ENCODE results near the gene ACVR1C. TPM values are rescaled to one million over a fixed set of nuclear protein-coding genes. Genes with fewer than 3 reads are reported as not detected.

The ACVR1C gene
- total RNA-seq, 2 donors from 2014 or later, result 0.41 TPM; not detected in 1

- ATAC-seq (ENCODE audit: insufficient number of reproducible peaks, low FRiP score, low read depth) (no peak), DNase-seq (ENCODE audit: low spot score) (no peak)
- no peak overlapping the region for H3K27ac ChIP-seq
- no peaks in the 10 kb centered on the region for H3K36me3 ChIP-seq
- H3K9me3 ChIP-seq, result no peaks in the 10 kb centered on the region
- H3K27me3 ChIP-seq (replicated peaks; ENCODE audit: insufficient read depth), result no peaks in the 10 kb centered on the region
- no peaks in the 10 kb centered on the region for H3K4me1 ChIP-seq (ENCODE audit: control insufficient read depth in 1 of 2, low read depth in 2 of 2)
- H3K4me3 ChIP-seq, result no peak overlapping the region
- TF ChIP-seq CTCF (IDR thresholded peaks at IDR 0.05), result no peak
Measured at GRCh38 chr2:157476953-157477709, 151.5 kb downstream of the ACVR1C start.

Other genes starting within 250 kb of the ACVR1C start
- 10 to 100 TPM in 1 of 2 donors, 1 to 10 TPM in 1; 4.5 to 21.2 TPM for gene CYTIP, start 184.8 kb downstream of the ACVR1C start, total RNA-seq
- gene ACVR1, start 247.5 kb upstream of the ACVR1C start, total RNA-seq, result 10 to 100 TPM; 25.0 to 35.0 TPM

Measured in thoracic aorta (tissue), 2 donors.